Ishikawa (cell line): ENCODE data around the gene HOXA3.

Source experiments
- CEBPB ChIP-seq: IDR thresholded peaks from 2 replicates; pipeline ENCODE4 v1.6.1; 2012
- CREB1 ChIP-seq: IDR thresholded peaks from 2 replicates; pipeline ENCODE4 v1.6.1; 2012; ENCODE audit warnings: low read depth
- EGR1 ChIP-seq: IDR thresholded peaks from 2 replicates; pipeline ENCODE4 v1.6.1; 2012
- EP300 ChIP-seq: IDR thresholded peaks from 2 replicates; pipeline ENCODE4 v1.6.1; 2012; ENCODE audit warnings: borderline replicate concordance
- FOXM1 ChIP-seq: IDR thresholded peaks from 2 replicates; pipeline ENCODE4 v1.6.1; 2012; ENCODE audit warnings: low read depth, borderline replicate concordance
- MAX ChIP-seq: IDR thresholded peaks from 2 replicates; pipeline ENCODE4 v1.6.1; 2012
- NFIC ChIP-seq: IDR thresholded peaks from 2 replicates; pipeline ENCODE4 v1.6.1; 2012
- TAF1 ChIP-seq: IDR thresholded peaks from 2 replicates; pipeline ENCODE4 v1.6.1; 2012; ENCODE audit warnings: low read depth, mild to moderate bottlenecking
- ZBTB7A ChIP-seq: IDR thresholded peaks from 2 replicates; pipeline ENCODE4 v1.6.1; 2012; ENCODE audit warnings: low read depth

DNA sequence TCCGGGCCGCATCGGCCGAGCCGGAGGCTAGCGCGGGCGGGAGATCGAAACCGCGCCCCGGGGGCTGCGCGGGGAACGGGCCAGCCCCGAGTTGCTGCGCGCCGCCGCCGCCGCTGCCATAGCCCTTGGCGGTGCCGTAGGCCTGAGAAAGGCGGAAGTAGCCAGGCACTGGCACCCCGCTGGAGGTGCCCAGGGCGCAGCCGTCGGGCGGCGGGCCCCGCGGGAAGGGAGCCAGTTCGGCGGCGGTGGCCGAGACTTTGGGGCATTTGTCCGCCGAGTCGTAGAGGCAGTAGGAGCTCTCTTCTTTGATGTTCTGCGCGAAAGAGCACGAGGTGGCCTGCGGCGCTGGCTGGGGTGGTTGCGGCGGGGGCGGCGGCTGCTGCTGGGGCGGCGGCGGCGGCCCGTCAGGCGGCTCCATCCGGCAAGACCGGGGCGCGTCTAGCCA, 21.1 kb upstream of the HOXA3 start:
- TF ChIP-seq CEBPB (no peak), MAX (peak; percentile 71), TAF1 (peak; percentile 62; the same call in 1 of the 2 replicates), EP300 (peak; percentile 35), NFIC (peak; percentile 50), EGR1 (no peak; the same call in 1 of the 2 replicates), FOXM1 (no peak), CREB1 (no peak), ZBTB7A (no peak)
